ENCODE results near the gene EXD3.

- no peak for TF ChIP-seq CTCF (IDR thresholded peaks at IDR 0.05)
- TF ChIP-seq POLR2AphosphoS5 (IDR thresholded peaks at IDR 0.05): no peak
- TF ChIP-seq POLR2A (IDR thresholded peaks at IDR 0.05): no peak
These were observed 81.7 kb downstream of the EXD3 start for GRCh38 chr9:137341227-137341626.

All from breast epithelium (tissue), 3 donors.